GM20000 (cell line): ENCODE data around the gene TNFRSF4.
A peak's percentile ranks its signal among the peaks of the same experiment; 100 is the strongest.
"Not testable (repeated sequence)": the region's sequence is repeated elsewhere in the genome, so short reads cannot be mapped to it uniquely, and the experiment has no call there.

Experiments used
- DNase-seq: peaks from one replicate; pipeline ENCODE4 v3.0.0; 2012; ENCODE audit warnings: low spot score
- TF ChIP-seq, protein P1 (sequence below): IDR thresholded peaks from 2 replicates; pipeline ENCODE4 v1.5.1; 2012; ENCODE audit warnings: mild to moderate bottlenecking, control low read depth; ENCODE audit errors: extremely low read depth, missing control alignments

TNFRSF4 gene

DNA sequence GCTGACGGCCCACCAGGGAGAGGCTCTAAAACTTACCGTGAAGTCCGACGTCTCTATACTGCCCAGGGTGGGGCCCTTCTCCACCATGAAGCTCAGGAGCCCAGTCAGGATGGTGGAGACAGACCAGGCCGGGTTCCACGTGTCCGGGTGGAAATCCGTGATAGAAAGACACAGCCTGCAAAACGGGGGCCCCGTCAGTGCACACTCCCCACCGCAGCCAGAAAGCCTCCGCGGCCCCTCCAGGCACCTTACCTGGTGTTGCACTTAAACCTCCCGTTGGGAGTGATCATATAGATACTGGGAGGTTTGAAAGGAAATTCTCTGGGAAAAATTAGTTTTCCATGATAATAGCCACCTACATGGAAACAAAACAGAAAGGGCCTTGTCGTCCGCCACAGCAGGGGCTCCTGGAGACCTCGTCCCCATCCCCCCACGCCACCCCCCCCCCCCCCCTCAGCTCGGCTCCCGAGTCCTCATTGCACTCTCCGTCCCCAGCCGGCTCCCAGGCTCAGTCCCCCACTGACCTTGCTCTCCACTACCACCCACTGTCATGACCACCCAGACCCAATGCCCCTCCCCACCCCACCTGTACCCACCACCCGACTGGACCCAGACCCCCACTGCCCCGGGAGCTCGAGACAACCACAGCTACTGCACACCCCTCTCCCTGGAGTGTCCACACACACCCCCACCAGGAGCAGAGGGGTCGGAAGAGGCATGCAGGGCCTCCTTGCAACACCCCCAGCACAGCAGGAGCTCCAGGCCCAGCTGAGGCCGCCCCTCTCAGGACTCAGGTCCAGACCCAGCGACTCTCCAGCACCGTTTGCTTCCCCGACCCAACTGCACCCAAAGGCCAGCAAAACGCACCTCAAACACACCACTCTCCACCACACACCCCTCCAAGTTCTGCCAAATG is 43.3 kb upstream of the TNFRSF4 start:
- no peak for DNase-seq
- TF ChIP-seq, protein P1, sequence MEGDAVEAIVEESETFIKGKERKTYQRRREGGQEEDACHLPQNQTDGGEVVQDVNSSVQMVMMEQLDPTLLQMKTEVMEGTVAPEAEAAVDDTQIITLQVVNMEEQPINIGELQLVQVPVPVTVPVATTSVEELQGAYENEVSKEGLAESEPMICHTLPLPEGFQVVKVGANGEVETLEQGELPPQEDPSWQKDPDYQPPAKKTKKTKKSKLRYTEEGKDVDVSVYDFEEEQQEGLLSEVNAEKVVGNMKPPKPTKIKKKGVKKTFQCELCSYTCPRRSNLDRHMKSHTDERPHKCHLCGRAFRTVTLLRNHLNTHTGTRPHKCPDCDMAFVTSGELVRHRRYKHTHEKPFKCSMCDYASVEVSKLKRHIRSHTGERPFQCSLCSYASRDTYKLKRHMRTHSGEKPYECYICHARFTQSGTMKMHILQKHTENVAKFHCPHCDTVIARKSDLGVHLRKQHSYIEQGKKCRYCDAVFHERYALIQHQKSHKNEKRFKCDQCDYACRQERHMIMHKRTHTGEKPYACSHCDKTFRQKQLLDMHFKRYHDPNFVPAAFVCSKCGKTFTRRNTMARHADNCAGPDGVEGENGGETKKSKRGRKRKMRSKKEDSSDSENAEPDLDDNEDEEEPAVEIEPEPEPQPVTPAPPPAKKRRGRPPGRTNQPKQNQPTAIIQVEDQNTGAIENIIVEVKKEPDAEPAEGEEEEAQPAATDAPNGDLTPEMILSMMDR = no peak

DNA sequence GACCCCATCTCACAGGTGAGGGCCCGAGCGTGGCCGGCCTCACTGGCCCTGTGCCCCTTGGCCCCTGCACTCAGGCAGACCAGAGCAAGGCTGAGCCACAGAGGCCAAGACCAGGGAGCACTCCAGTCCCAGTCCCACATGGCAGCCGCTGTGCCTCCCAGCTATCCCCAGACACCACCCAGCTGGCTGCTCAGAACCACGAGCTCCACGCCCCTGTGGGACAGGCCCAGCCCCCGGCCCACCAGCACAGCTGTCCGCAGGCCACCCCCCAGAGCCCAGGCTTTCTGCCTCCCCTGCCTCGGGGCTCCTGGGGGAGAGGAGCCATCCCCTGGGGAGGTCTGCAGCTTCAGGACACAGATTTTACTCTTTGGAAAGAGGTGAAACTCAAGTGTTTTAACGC is 41.7 kb upstream of the TNFRSF4 start:
- TF ChIP-seq, protein P1 = no peak
- no peak for DNase-seq

DNA sequence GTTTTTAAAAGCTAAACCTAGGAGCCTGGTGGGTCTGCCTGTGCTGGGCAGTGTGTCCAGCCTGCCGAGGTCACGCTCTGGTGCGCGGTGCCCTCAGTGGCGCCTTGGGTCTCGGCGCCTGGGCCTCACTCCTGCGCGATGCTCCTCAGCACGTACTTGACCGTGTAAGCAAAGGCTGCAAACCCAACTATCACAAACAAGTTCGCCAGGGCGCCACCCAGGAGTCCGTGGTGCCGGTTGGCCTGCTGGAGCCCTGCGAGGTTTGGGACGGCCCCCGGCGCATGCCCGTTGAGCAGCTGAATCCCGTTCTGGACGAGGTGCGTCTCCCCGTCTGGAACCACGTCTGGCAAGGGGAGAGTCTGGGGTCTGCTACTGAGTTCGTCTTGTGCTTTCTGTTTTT is 41.1 kb upstream of the TNFRSF4 start:
- TF ChIP-seq, protein P1 = no peak
- no peak for DNase-seq

DNA sequence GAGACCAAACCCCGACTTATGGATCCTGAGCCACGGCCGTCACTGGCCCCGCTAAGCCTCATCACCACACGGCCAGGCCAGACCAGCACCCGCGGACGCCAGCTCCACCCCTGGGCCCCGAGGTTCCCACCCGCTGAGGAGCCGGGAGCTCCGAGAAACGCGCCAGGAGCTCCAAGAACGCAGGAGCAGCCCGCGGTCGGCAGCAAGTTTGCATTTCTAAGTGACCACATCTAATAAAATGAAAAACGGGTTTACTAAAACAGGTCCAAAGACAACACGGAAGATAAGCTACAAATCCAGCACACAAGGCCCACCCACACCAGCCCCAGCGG is 40.7 kb upstream of the TNFRSF4 start:
- TF ChIP-seq, protein P1 = no peak
- DNase-seq = no peak

DNA sequence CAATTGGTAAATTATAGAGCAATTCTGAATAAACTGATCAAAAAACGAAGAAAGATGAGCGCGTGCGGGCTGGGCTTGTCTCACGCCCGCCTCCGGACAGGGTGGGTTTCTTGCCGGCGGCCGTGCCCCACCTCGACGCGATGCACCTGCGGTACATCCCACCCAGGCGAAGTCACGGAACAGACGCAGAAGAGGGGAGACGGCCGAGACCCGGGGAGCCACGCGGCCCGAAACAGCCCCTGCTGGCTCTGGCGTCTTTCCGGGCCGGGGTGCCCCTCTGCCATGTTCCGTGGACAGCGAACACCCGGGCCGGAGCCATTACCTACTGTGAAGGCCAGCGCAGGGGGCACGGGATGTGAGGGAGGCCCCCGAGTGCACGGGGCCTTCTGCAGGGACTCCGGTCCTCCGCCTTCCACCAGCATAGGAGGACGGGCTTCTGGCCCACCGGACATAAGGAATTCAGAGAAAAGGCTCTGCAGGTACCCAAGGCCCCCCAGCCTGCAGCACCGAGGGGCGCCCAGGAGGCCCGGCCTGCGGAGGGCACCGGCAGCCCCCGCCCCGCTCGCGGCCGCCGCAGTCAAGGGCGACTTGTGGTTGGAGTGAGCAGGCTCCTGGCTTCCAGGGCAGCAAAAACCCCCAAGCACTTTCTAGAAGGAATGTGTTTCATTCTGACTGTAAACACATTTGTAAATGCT is 40.2 kb upstream of the TNFRSF4 start:
- TF ChIP-seq, protein P1 = no peak
- no peak for DNase-seq

DNA sequence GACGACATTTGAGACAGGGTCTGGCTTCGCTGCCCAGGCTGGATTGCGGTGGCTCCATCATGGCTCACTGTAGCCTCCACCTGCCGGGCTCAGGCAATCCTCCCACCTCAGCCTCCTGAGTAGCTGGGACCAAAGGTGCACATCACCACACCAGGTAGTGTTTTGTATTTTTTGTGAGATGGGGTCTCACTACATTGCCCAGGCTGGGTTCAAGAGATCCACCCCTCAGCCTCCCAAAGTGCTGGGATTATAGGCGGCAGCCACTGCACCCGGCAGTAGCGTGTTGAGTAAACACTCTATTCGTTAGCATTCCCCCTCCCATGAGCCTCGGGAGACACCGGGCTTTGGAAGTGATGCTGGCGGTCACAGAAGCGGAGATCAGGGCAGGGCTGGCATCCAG is 39.4 kb upstream of the TNFRSF4 start:
- TF ChIP-seq, protein P1 = no peak
- no peak for DNase-seq

DNA sequence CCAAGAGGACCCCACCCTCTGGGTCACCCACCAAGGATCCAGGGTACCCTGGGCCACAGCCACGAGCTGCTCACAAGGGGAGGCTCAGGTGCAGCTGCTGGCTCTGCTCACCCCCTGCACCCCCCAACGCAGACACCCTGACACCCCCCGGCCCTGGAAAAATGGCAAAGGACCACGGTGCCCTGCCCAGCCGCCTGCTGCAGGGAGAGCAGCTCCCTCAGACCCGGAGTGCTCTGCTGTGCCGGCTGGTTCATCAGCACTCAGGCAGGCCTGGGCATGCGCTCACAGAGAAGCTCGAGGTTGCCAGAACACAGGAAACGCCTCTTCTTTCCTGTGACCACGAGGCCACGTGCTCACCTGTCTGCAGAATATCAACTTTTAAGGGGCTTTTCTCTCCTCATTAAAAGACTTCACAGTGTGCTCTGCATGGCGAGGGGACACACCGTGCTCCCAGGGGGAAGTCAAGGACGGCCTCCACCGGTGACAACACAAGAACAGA is 36.9 kb upstream of the TNFRSF4 start:
- peak; percentile 87 for DNase-seq
- TF ChIP-seq, protein P1 = no peak

DNA sequence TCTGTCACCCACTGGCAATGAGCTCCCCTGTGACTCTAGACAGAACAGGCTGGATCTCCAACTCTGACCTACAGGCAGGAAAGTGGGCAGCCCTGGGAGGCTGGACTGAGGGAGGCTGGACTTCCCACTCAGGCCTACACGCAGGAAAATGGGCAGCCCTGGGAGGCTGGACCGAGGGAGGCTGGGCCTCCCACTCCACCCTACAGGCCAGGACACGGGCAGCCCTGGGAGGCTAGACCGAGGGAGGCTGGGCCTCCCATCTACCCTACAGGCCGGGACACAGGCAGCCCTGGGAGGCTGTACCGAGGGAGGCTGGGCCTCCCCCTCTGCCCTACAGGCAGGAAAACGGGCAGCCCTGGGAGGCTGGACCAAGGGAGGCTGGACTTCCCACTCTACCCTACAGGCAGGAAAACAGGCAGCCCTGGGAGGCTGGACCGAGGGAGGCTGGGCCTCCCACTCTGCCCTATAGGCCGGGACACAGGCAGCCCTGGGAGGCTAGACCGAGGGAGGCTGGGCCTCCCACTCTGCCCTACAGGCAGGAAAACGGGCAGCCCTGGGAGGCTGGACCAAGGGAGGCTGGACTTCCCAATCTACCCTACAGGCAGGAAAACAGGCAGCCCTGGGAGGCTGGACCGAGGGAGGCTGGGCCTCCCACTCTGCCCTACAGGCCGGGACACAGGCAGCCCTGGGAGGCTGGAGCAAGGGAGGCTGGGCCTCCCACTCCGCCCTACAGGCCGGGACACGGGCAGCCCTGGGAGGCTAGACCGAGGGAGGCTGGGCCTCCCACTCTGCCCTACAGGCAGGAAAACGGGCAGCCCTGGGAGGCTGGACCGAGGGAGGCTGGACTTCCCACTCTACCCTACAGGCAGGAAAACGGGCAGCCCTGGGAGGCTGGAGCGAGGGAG is 34.3 kb upstream of the TNFRSF4 start:
- not testable (repeated sequence) for DNase-seq
